Activated naive CD4-positive, alpha-beta T cell treated with anti-CD3 and anti-CD28 coated beads for 36 hours (primary cell): ENCODE results near the gene SPACA5B. TPM values are rescaled to one million over a fixed set of nuclear protein-coding genes. Genes with fewer than 3 reads are reported as not detected.
"Not testable (repeated sequence)": the region's sequence is repeated elsewhere in the genome, so short reads cannot be mapped to it uniquely, and the experiment has no call there.

ENCODE experiments used
- CTCF ChIA-PET: fragments of 350-600 bp; sonication (Branson Sonifier 250); formaldehyde crosslinking; loops from one replicate; lab custom pipeline; 2021; ENCODE audit warnings: antibody characterized with exemption; lab: Charles Lee
- DNase-seq: peaks from one replicate; pipeline ENCODE4 v3.0.0-alpha.2; 2020
- H3K27ac Mint-ChIP-seq: one replicate; pipeline ENCODE4 v1.8.0; 2021; ENCODE audit warnings: mild to moderate bottlenecking, mixed read lengths
- H3K27me3 Mint-ChIP-seq: one replicate; pipeline ENCODE4 v1.8.0; 2021; ENCODE audit warnings: low read depth, mixed read lengths
- H3K36me3 Mint-ChIP-seq: one replicate; pipeline ENCODE4 v1.8.0; 2021; ENCODE audit warnings: low read depth, mixed read lengths
- H3K4me1 Mint-ChIP-seq: one replicate; pipeline ENCODE4 v1.8.0; 2021; ENCODE audit warnings: low read depth, mixed read lengths
- H3K4me3 Mint-ChIP-seq: one replicate; pipeline ENCODE4 v1.8.0; 2021; ENCODE audit warnings: mild to moderate bottlenecking, moderate library complexity, mixed read lengths
- H3K9me3 Mint-ChIP-seq: one replicate; pipeline ENCODE4 v1.8.0; 2021; ENCODE audit warnings: mixed read lengths
- intact Hi-C: fragments of 100-400 bp; cut with micrococcal nuclease; formaldehyde crosslinking; loops from one replicate; pipeline ENCODE4 v1.15.1; 2023
- total RNA-seq, 2 experiments: library from RNA; stranded (reverse); gene quantifications; one replicate each; pipeline ENCODE4 v1.2.3, GENCODE V29; 2021

SPACA5B gene
- total RNA-seq, 2 experiments from 2014 or later, result not detected

- H3K36me3 Mint-ChIP-seq, H3K9me3 Mint-ChIP-seq, H3K27ac Mint-ChIP-seq, H3K4me3 Mint-ChIP-seq, intact Hi-C loops, H3K27me3 Mint-ChIP-seq, CTCF ChIA-PET: not testable (repeated sequence)
- peak; percentile 56 for DNase-seq
- H3K4me1 Mint-ChIP-seq, result peaks cover 22% of the 10 kb centered on the region
These were observed 12.3 kb downstream of the SPACA5B start for GRCh38 chrX:48142697-48143096.

GRCh38 chrX:48153769-48154168 is 23.3 kb downstream of the SPACA5B start:
- DNase-seq, result no peak
- CTCF ChIA-PET, result no interaction called here

GRCh38 chrX:48154796-48155195 is 24.4 kb downstream of the SPACA5B start:
- no peak for DNase-seq

More at GRCh38 chrX:48153769-48154168, 23.3 kb downstream of the SPACA5B start:
- H3K27ac Mint-ChIP-seq, result no peak overlapping the region
- H3K36me3 Mint-ChIP-seq, result no peaks in the 10 kb centered on the region
- no peaks in the 10 kb centered on the region for H3K4me1 Mint-ChIP-seq
- no peak overlapping the region for H3K4me3 Mint-ChIP-seq
- no peaks in the 10 kb centered on the region for H3K9me3 Mint-ChIP-seq
- H3K27me3 Mint-ChIP-seq, result no peaks in the 10 kb centered on the region
- intact Hi-C loops, result no loop called here

GRCh38 chrX:48156014-48156413 is 25.6 kb downstream of the SPACA5B start:
- DNase-seq, result no peak
- CTCF ChIA-PET, result no interaction called here
- intact Hi-C loops, result no loop called here
- Mint-ChIP-seq H3K4me3 (no peak overlapping the region), H3K4me1 (no peaks in the 10 kb centered on the region), H3K27me3 (no peaks in the 10 kb centered on the region), H3K36me3 (no peaks in the 10 kb centered on the region), H3K27ac (no peak overlapping the region), H3K9me3 (no peaks in the 10 kb centered on the region)

More at GRCh38 chrX:48154796-48155195, 24.4 kb downstream of the SPACA5B start:
- intact Hi-C loops, result no loop called here
- Mint-ChIP-seq H3K36me3 (no peaks in the 10 kb centered on the region), H3K27me3 (no peaks in the 10 kb centered on the region), H3K9me3 (no peaks in the 10 kb centered on the region), H3K4me3 (no peak overlapping the region), H3K27ac (no peak overlapping the region), H3K4me1 (no peaks in the 10 kb centered on the region)
- CTCF ChIA-PET, result no interaction called here

GRCh38 chrX:48165241-48165640 is 34.8 kb downstream of the SPACA5B start:
- CTCF ChIA-PET, result no interaction called here
- DNase-seq, result no peak
- H3K36me3 Mint-ChIP-seq, result no peaks in the 10 kb centered on the region
- no peaks in the 10 kb centered on the region for H3K27me3 Mint-ChIP-seq
- no peak overlapping the region for H3K4me3 Mint-ChIP-seq
- intact Hi-C loops, result no loop called here
- H3K4me1 Mint-ChIP-seq, result no peaks in the 10 kb centered on the region
- no peak overlapping the region for H3K27ac Mint-ChIP-seq
- H3K9me3 Mint-ChIP-seq, result no peaks in the 10 kb centered on the region

GRCh38 chrX:48166322-48166721 is 35.9 kb downstream of the SPACA5B start:
- H3K27ac Mint-ChIP-seq, H3K9me3 Mint-ChIP-seq, intact Hi-C loops, CTCF ChIA-PET, H3K36me3 Mint-ChIP-seq, H3K4me3 Mint-ChIP-seq, DNase-seq, H3K4me1 Mint-ChIP-seq, H3K27me3 Mint-ChIP-seq: not testable (repeated sequence)

- H3K4me3 Mint-ChIP-seq, result no peak overlapping the region
- no peak overlapping the region for H3K27ac Mint-ChIP-seq
- H3K9me3 Mint-ChIP-seq, result no peaks in the 10 kb centered on the region
- intact Hi-C loops, result no loop called here
- CTCF ChIA-PET, result no interaction called here
- no peaks in the 10 kb centered on the region for H3K4me1 Mint-ChIP-seq
- no peak for DNase-seq
- H3K36me3 Mint-ChIP-seq, result no peaks in the 10 kb centered on the region
- H3K27me3 Mint-ChIP-seq, result no peaks in the 10 kb centered on the region
These were observed 49.3 kb downstream of the SPACA5B start for GRCh38 chrX:48179691-48180090.

- Mint-ChIP-seq H3K9me3 (no peaks in the 10 kb centered on the region), H3K4me3 (no peak overlapping the region), H3K36me3 (no peaks in the 10 kb centered on the region), H3K27me3 (no peaks in the 10 kb centered on the region), H3K4me1 (no peaks in the 10 kb centered on the region), H3K27ac (no peak overlapping the region)
- intact Hi-C loops, result no loop called here
- DNase-seq, result no peak
- CTCF ChIA-PET, result no interaction called here
These were observed 50.4 kb downstream of the SPACA5B start for GRCh38 chrX:48180811-48181210.

GRCh38 chrX:48181882-48182281 is 51.5 kb downstream of the SPACA5B start:
- CTCF ChIA-PET, H3K9me3 Mint-ChIP-seq, intact Hi-C loops, H3K4me1 Mint-ChIP-seq, H3K4me3 Mint-ChIP-seq, H3K27me3 Mint-ChIP-seq, H3K27ac Mint-ChIP-seq, DNase-seq, H3K36me3 Mint-ChIP-seq: not testable (repeated sequence)

Other genes with a start within 250 kb of the SPACA5B start
- 1 to 10 TPM; 8.2 to 9.3 TPM for gene ZNF182, start 126.6 kb upstream of the SPACA5B start, total RNA-seq
- not detected for gene SPACA5, start 123.6 kb upstream of the SPACA5B start, total RNA-seq
- 1 to 10 TPM; 1.3 to 1.5 TPM for gene ZNF630, start 59.0 kb upstream of the SPACA5B start, total RNA-seq
- not detected for gene SSX5, start 66.2 kb downstream of the SPACA5B start, total RNA-seq
- not detected for gene SSX1, start 124.8 kb downstream of the SPACA5B start, total RNA-seq
- not detected for gene SSX3, start 226.1 kb downstream of the SPACA5B start, total RNA-seq